Osteoblast (primary cell): ENCODE data around the gene FGF9. TPM values are rescaled to one million over a fixed set of nuclear protein-coding genes. Genes with fewer than 3 reads are reported as not detected.

Experiments used
- DNase-seq: peaks from one replicate; pipeline ENCODE4 v3.0.0; 2011; ENCODE audit warnings: low spot score, mixed read lengths; ENCODE audit not compliant: insufficient read length; ENCODE audit errors: missing footprints
- H2AFZ ChIP-seq: 2 replicates; pipeline ENCODE4 v1.6.0; 2011; ENCODE audit warnings: mild to moderate bottlenecking, low read length
- H3K27ac ChIP-seq: 2 replicates; pipeline ENCODE4 v1.5.1; 2011; ENCODE audit warnings: mild to moderate bottlenecking, low read depth, low read length, moderate library complexity
- H3K27me3 ChIP-seq: 2 replicates; pipeline ENCODE4 v1.6.0; 2012; ENCODE audit warnings: mild to moderate bottlenecking, control low read depth, inconsistent platforms, low read length, moderate library complexity; ENCODE audit not compliant: insufficient read depth
- H3K36me3 ChIP-seq: 2 replicates; pipeline ENCODE4 v1.5.1; 2011; ENCODE audit warnings: mild to moderate bottlenecking, low read length, control low read depth, moderate library complexity; ENCODE audit not compliant: insufficient read depth
- H3K4me1 ChIP-seq: 2 replicates; pipeline ENCODE4 v1.5.1; 2011; ENCODE audit warnings: mild to moderate bottlenecking, low read length, control low read depth, moderate library complexity; ENCODE audit not compliant: insufficient read depth
- H3K4me2 ChIP-seq: 2 replicates; pipeline ENCODE4 v1.6.0; 2011; ENCODE audit warnings: mild to moderate bottlenecking, low read length; ENCODE audit not compliant: insufficient read depth
- H3K4me3 ChIP-seq: fragments of 200-600 bp; sonication (generic); 3 replicates; pipeline ENCODE4 v1.5.1; 2012; ENCODE audit warnings: mild to moderate bottlenecking, low read length, inconsistent platforms; ENCODE audit not compliant: insufficient read depth
- H3K79me2 ChIP-seq: 2 replicates; pipeline ENCODE4 v1.6.0; 2012; ENCODE audit warnings: mild to moderate bottlenecking, low read length, control low read depth, inconsistent platforms; ENCODE audit not compliant: insufficient read depth
- H3K9me3 ChIP-seq: 2 replicates; pipeline ENCODE4 v1.5.1; 2011; ENCODE audit warnings: low read depth, low read length, control low read depth
- H4K20me1 ChIP-seq: 2 replicates; pipeline ENCODE4 v1.6.0; 2012; ENCODE audit warnings: mild to moderate bottlenecking, low read length, control low read depth; ENCODE audit not compliant: insufficient read depth
- total RNA-seq: library from RNA; depleted of rRNA; stranded (reverse); fragments of >200 nt; gene quantifications from 2 replicates; pipeline ENCODE4 v1.2.3, GENCODE V29; 2012
- TF ChIP-seq, protein P1 (sequence below): IDR thresholded peaks from 2 replicates; pipeline ENCODE4 v1.5.1; 2011; ENCODE audit warnings: mild to moderate bottlenecking, low read depth, low read length, moderate library complexity; ENCODE audit errors: extremely low read depth

FGF9 gene
- total RNA-seq, 1 donor: not detected

- Histone ChIP-seq H4K20me1 (no peaks in the 10 kb centered on the region), H3K27me3 (no peaks in the 10 kb centered on the region), H3K4me1 (no peaks in the 10 kb centered on the region), H3K4me3 (no peak overlapping the region), H3K4me2 (no peak overlapping the region), H3K27ac (no peak overlapping the region), H2AFZ (no peak overlapping the region), H3K36me3 (no peaks in the 10 kb centered on the region), H3K9me3 (no peaks in the 10 kb centered on the region), H3K79me2 (no peaks in the 10 kb centered on the region)
- no peak for DNase-seq
- TF ChIP-seq, protein P1, sequence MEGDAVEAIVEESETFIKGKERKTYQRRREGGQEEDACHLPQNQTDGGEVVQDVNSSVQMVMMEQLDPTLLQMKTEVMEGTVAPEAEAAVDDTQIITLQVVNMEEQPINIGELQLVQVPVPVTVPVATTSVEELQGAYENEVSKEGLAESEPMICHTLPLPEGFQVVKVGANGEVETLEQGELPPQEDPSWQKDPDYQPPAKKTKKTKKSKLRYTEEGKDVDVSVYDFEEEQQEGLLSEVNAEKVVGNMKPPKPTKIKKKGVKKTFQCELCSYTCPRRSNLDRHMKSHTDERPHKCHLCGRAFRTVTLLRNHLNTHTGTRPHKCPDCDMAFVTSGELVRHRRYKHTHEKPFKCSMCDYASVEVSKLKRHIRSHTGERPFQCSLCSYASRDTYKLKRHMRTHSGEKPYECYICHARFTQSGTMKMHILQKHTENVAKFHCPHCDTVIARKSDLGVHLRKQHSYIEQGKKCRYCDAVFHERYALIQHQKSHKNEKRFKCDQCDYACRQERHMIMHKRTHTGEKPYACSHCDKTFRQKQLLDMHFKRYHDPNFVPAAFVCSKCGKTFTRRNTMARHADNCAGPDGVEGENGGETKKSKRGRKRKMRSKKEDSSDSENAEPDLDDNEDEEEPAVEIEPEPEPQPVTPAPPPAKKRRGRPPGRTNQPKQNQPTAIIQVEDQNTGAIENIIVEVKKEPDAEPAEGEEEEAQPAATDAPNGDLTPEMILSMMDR: no peak
These were observed 33.6 kb upstream of the FGF9 start for GRCh38 chr13:21637296-21637695.

DNA sequence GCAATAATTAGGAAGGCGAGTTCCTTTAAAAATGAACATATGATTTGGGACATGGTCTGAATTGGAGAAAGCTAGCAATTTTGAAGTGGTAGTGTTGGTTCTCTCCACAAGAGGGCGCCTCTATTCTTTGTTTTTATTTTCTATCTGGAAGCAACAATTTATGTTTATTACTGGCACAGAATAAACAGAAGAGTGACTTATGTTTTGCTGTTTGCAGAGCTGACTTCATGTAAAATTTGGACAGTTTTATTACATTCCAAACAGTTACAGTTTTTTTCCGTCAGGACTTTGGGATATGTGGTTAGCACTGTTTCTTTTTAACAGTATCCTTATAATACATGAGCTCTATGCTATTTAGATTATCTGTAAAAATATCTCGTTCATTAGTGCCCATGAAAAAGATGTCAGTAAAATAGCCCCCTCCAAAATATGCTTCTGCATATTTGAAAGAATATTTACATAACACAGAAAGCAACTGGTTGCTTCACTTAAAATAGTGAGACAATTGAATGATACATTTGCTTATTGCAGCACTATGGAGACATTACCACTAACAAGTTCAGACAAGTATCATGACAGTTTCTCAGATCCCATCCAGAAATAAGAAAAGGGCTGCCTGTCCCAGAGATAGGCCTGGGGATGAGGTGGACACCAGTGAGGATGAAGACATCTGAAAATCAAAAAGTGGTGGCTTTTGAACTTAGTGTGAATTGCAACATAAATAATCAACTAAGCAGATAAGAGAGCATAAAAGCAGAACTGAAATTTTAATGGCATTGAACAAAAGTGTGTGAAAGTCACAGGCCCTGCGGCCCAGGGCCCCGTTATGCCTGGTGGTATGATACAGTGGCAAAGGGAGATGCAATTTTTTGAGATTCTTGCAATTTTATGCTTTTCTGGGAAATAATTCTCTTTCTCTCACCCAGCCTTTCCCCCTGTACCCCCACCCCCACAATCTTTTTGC lies 32.3 kb upstream of the FGF9 start:
- TF ChIP-seq, protein P1: peak; percentile 71
- Histone ChIP-seq H4K20me1 (no peaks in the 10 kb centered on the region), H2AFZ (no peak overlapping the region), H3K36me3 (no peaks in the 10 kb centered on the region), H3K79me2 (no peaks in the 10 kb centered on the region), H3K9me3 (no peaks in the 10 kb centered on the region), H3K4me3 (no peak overlapping the region), H3K4me1 (no peaks in the 10 kb centered on the region), H3K27me3 (no peaks in the 10 kb centered on the region), H3K4me2 (no peak overlapping the region), H3K27ac (no peak overlapping the region)
- DNase-seq: no peak

GRCh38 chr13:21639561-21639960 lies 31.3 kb upstream of the FGF9 start:
- Histone ChIP-seq H2AFZ (no peak overlapping the region), H4K20me1 (no peaks in the 10 kb centered on the region), H3K27me3 (no peaks in the 10 kb centered on the region), H3K4me1 (no peaks in the 10 kb centered on the region), H3K9me3 (no peaks in the 10 kb centered on the region), H3K27ac (no peak overlapping the region), H3K79me2 (no peaks in the 10 kb centered on the region), H3K36me3 (no peaks in the 10 kb centered on the region), H3K4me3 (no peak overlapping the region), H3K4me2 (no peak overlapping the region)
- TF ChIP-seq, protein P1: no peak
- no peak for DNase-seq

- no peak overlapping the region for H3K4me3 ChIP-seq
- no peak overlapping the region for H2AFZ ChIP-seq
- no peaks in the 10 kb centered on the region for H3K27me3 ChIP-seq
- no peak overlapping the region for H3K4me2 ChIP-seq
- no peak for DNase-seq
- no peak overlapping the region for H3K27ac ChIP-seq
- no peaks in the 10 kb centered on the region for H4K20me1 ChIP-seq
- TF ChIP-seq, protein P1: no peak
- H3K9me3 ChIP-seq: no peaks in the 10 kb centered on the region
- no peaks in the 10 kb centered on the region for H3K36me3 ChIP-seq
- no peaks in the 10 kb centered on the region for H3K4me1 ChIP-seq
- no peaks in the 10 kb centered on the region for H3K79me2 ChIP-seq
These were observed 29.2 kb upstream of the FGF9 start for GRCh38 chr13:21641629-21642028.
